HG03060 (cell line): ENCODE measurements around the gene ITGAL.
"Not testable (repeated sequence)": the region's sequence is repeated elsewhere in the genome, so short reads cannot be mapped to it uniquely, and the experiment has no call there.

Experiments used
- ATAC-seq: cut with Tn5 transposase; IDR thresholded peaks from one replicate; pipeline ENCODE4 v1.9.1; 2021; ENCODE audit warnings: low read depth, moderate number of reproducible peaks; ENCODE audit not compliant: unreplicated experiment

The ITGAL gene

GRCh38 chr16:30472328-30472942 is at the start of gene ITGAL:
Gene ITGAL (plus strand): TSS chr16:30472742. CDS start chr16:30472838, 96 bp downstream.
- ATAC-seq = peak; percentile 42

- ATAC-seq = no peak
These were observed 44.5 kb upstream of the ITGAL start for GRCh38 chr16:30428055-30428454.

- ATAC-seq = no peak
These were observed 43.2 kb upstream of the ITGAL start for GRCh38 chr16:30429418-30429677.

GRCh38 chr16:30429678-30430427 is 42.7 kb upstream of the ITGAL start, which contains the start of gene DCTPP1:
Gene DCTPP1 (minus strand): TSS chr16:30430030. CDS start chr16:30429980, 50 bp downstream.
- ATAC-seq = peak; percentile 93

- peak; percentile 5 for ATAC-seq
These were observed 42.0 kb upstream of the ITGAL start for GRCh38 chr16:30430428-30430970.

GRCh38 chr16:30434852-30435251 is 37.7 kb upstream of the ITGAL start:
- ATAC-seq = no peak

GRCh38 chr16:30437511-30438046 is 35.0 kb upstream of the ITGAL start:
- ATAC-seq = no peak

- no peak for ATAC-seq
These were observed 33.7 kb upstream of the ITGAL start for GRCh38 chr16:30438835-30439234.

- ATAC-seq = no peak
These were observed 32.7 kb upstream of the ITGAL start for GRCh38 chr16:30439720-30440348.

GRCh38 chr16:30443631-30444030 is 28.9 kb upstream of the ITGAL start:
- no peak for ATAC-seq

GRCh38 chr16:30444231-30445148 is 28.1 kb upstream of the ITGAL start:
- no peak for ATAC-seq

GRCh38 chr16:30445149-30445407 is 27.5 kb upstream of the ITGAL start:
- no peak for ATAC-seq

GRCh38 chr16:30445408-30446202 is 26.9 kb upstream of the ITGAL start, which contains the start of gene SEPHS2:
Gene SEPHS2 (minus strand): TSS chr16:30445874. CDS start chr16:30445727, 147 bp downstream.
- ATAC-seq = peak; percentile 44

GRCh38 chr16:30446203-30446595 is 26.3 kb upstream of the ITGAL start:
- no peak for ATAC-seq

GRCh38 chr16:30447512-30448226 is 24.9 kb upstream of the ITGAL start:
- ATAC-seq = no peak

- ATAC-seq = no peak
These were observed 23.5 kb upstream of the ITGAL start for GRCh38 chr16:30449116-30449435.

GRCh38 chr16:30452709-30453580 is 19.6 kb upstream of the ITGAL start:
- ATAC-seq = not testable (repeated sequence)

- ATAC-seq = no peak
These were observed 16.2 kb upstream of the ITGAL start for GRCh38 chr16:30456302-30456701.
